Keratinocyte (primary cell): ENCODE data around the gene ZNF695.

Experiments
- EZH2 ChIP-seq: IDR thresholded peaks from one replicate; pipeline ENCODE4 v1.6.1; 2012; ENCODE audit warnings: inconsistent platforms, mild to moderate bottlenecking, low read length, moderate library complexity
- TF ChIP-seq, protein P1 (sequence below), 3 experiments: IDR thresholded peaks in 1 of 3; conservative IDR thresholded peaks in 1 of 3; optimal IDR thresholded peaks in 1 of 3; 2 replicates in 2 of 3; 3 replicates in 1 of 3; pipeline versions ENCODE3 to v1.5.1; 2011; ENCODE audit warnings: low read length in 3 of 3, mild to moderate bottlenecking in 3 of 3, moderate library complexity in 2 of 3, control low read depth in 1 of 3, inconsistent platforms in 1 of 3; ENCODE audit not compliant: insufficient read depth in 2 of 3; ENCODE audit errors: extremely low read depth in 1 of 3

DNA sequence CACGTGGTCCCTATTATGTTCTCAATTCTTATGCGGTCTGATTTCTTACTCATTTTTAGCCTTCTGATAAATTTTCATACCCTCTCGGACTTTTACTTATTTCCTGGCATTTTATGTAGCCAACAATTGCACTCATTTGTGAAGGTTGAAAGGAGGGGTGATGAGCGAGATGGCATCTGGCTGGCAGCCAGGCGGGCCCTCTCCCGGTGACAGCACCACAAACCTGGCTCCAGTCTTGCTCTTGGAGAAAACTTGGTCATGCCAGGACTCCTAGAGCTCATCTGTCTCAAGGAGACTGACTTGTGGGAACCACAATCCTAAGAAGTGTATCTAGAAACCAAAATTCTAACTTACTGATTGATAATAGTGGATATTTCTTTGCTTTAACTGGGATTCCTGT is 61.5 kb downstream of the ZNF695 start:
- TF ChIP-seq, protein P1, sequence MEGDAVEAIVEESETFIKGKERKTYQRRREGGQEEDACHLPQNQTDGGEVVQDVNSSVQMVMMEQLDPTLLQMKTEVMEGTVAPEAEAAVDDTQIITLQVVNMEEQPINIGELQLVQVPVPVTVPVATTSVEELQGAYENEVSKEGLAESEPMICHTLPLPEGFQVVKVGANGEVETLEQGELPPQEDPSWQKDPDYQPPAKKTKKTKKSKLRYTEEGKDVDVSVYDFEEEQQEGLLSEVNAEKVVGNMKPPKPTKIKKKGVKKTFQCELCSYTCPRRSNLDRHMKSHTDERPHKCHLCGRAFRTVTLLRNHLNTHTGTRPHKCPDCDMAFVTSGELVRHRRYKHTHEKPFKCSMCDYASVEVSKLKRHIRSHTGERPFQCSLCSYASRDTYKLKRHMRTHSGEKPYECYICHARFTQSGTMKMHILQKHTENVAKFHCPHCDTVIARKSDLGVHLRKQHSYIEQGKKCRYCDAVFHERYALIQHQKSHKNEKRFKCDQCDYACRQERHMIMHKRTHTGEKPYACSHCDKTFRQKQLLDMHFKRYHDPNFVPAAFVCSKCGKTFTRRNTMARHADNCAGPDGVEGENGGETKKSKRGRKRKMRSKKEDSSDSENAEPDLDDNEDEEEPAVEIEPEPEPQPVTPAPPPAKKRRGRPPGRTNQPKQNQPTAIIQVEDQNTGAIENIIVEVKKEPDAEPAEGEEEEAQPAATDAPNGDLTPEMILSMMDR (optimal IDR thresholded peaks at IDR 0.05 in 1 of 3, IDR thresholded peaks at IDR 0.05 in 1 of 3, conservative IDR thresholded peaks at IDR 0.05 in 1 of 3; ENCODE audit: extremely low read depth in 1 of 3, insufficient read depth in 2 of 3, low read length in 3 of 3), result no peak
- TF ChIP-seq EZH2, result no peak
